ENCODE measurements around the gene CEP112. TPM values are rescaled to one million over a fixed set of nuclear protein-coding genes. Genes with fewer than 3 reads are reported as not detected.

CEP112 gene
- 1 to 10 TPM; 1.7 to 2.0 TPM for total RNA-seq
- under 1 TPM in 1 of 3 donors, not detected in 2; 0.27 TPM for polyA plus RNA-seq
- 1.2 to 6.5 (median 2.1) reads per million in 6 experiments for total RNA-seq

GRCh38 chr17:66191593-66192377 is at the start of gene CEP112:
CEP112 (minus strand) TSS chr17:66192133.
- DNase-seq, result peak; percentile 84 to 95 (median 90)
- no peaks in the 10 kb centered on the region for H3K9me3 Mint-ChIP-seq
- peak within 1 kb of the TSS; percentile 77 to 91 (median 86) for H3K4me3 Mint-ChIP-seq
- H3K4me1 Mint-ChIP-seq, result peaks cover 4 to 25% (median 13%) of the 10 kb centered on the region in 4 donors
- POLR2A ChIA-PET, result interaction anchor here (0.6 to 1.4 kb wide), 5 partner anchors 10 to 140 kb away, joined by 3 to 8 read pairs (median 3); no protein-coding TSS in a partner anchor
- H3K27ac Mint-ChIP-seq, result peak within 1 kb of the TSS; percentile 82 to 98 (median 94)
- peak; percentile 84 to 87 for ATAC-seq
- no peaks in the 10 kb centered on the region for H3K36me3 Mint-ChIP-seq
- no peaks in the 10 kb centered on the region for H3K27me3 Mint-ChIP-seq

- Mint-ChIP-seq H3K36me3 (no peaks in the 10 kb centered on the region), H3K27me3 (peaks cover 0 to 12% (median 0%) of the 10 kb centered on the region in 5 donors)
These were observed 48.7 kb upstream of the CEP112 start for GRCh38 chr17:66240630-66241029.

GRCh38 chr17:66240013-66240412 is 48.1 kb upstream of the CEP112 start:
- H3K27me3 Mint-ChIP-seq, result peaks cover 0 to 10% (median 0%) of the 10 kb centered on the region in 5 donors

More at GRCh38 chr17:66240630-66241029, 48.7 kb upstream of the CEP112 start:
- no peak overlapping the region for H3K4me3 Mint-ChIP-seq
- H3K27ac Mint-ChIP-seq, result no peak overlapping the region
- H3K4me1 Mint-ChIP-seq, result peaks cover 7 to 13% (median 11%) of the 10 kb centered on the region in 4 donors
- H3K9me3 Mint-ChIP-seq, result no peaks in the 10 kb centered on the region
- no peak for ATAC-seq
- POLR2A ChIA-PET, result interaction anchor here (0.7 kb wide), 2 partner anchors 661 to 701 kb away, joined by 3 read pairs; no protein-coding TSS in a partner anchor
- DNase-seq, result no peak

GRCh38 chr17:66235377-66235994 is 43.6 kb upstream of the CEP112 start:
- H3K4me3 Mint-ChIP-seq, result no peak overlapping the region
- DNase-seq (no peak), ATAC-seq (no peak)
- no peaks in the 10 kb centered on the region for H3K9me3 Mint-ChIP-seq
- peaks cover 5 to 11% (median 8%) of the 10 kb centered on the region in 4 donors for H3K4me1 Mint-ChIP-seq
- H3K27me3 Mint-ChIP-seq, result peaks cover 0 to 9% (median 0%) of the 10 kb centered on the region in 5 donors
- H3K36me3 Mint-ChIP-seq, result no peaks in the 10 kb centered on the region
- H3K27ac Mint-ChIP-seq, result no peak overlapping the region
- POLR2A ChIA-PET, result no interaction called here

More at GRCh38 chr17:66240013-66240412, 48.1 kb upstream of the CEP112 start:
- Mint-ChIP-seq H3K9me3 (no peaks in the 10 kb centered on the region), H3K4me1 (peaks cover 4 to 7% (median 6%) of the 10 kb centered on the region in 4 donors), H3K36me3 (no peaks in the 10 kb centered on the region), H3K27ac (no peak overlapping the region), H3K4me3 (no peak overlapping the region)
- DNase-seq (no peak), ATAC-seq (no peak)
- POLR2A ChIA-PET, result interaction anchor here (0.6 to 0.7 kb wide), 3 partner anchors 31 to 701 kb away, joined by 3 read pairs; no protein-coding TSS in a partner anchor

- peaks cover 0 to 11% (median 0%) of the 10 kb centered on the region in 5 donors for H3K27me3 Mint-ChIP-seq
- POLR2A ChIA-PET, result interaction anchor here (0.7 kb wide), 1 partner anchor 11 kb away, joined by 4 read pairs; no protein-coding TSS in a partner anchor
- no peak overlapping the region for H3K4me3 Mint-ChIP-seq
- H3K9me3 Mint-ChIP-seq, result no peaks in the 10 kb centered on the region
- no peak for ATAC-seq
- DNase-seq, result no peak
- H3K36me3 Mint-ChIP-seq, result no peaks in the 10 kb centered on the region
- H3K27ac Mint-ChIP-seq, result no peak overlapping the region
- H3K4me1 Mint-ChIP-seq, result peaks cover 5 to 11% (median 8%) of the 10 kb centered on the region in 4 donors
These were observed 42.7 kb upstream of the CEP112 start for GRCh38 chr17:66234611-66235010.

GRCh38 chr17:66233023-66233753 is 41.3 kb upstream of the CEP112 start:
- Mint-ChIP-seq H3K27me3 (peaks cover 0 to 10% (median 0%) of the 10 kb centered on the region in 5 donors), H3K27ac (peak overlapping the region in 3 of 10 donors; percentile 25 to 41 (median 33)), H3K4me3 (peak overlapping the region in 2 of 10 donors; percentile 1 to 20), H3K4me1 (peaks cover 5 to 11% (median 8%) of the 10 kb centered on the region in 4 donors), H3K9me3 (no peaks in the 10 kb centered on the region), H3K36me3 (no peaks in the 10 kb centered on the region)
- no peak for DNase-seq
- POLR2A ChIA-PET, result no interaction called here
- no peak for ATAC-seq

- no peak overlapping the region for H3K27ac Mint-ChIP-seq
- no peaks in the 10 kb centered on the region for H3K9me3 Mint-ChIP-seq
- H3K27me3 Mint-ChIP-seq, result peaks cover 0 to 4% (median 0%) of the 10 kb centered on the region in 5 donors
- H3K36me3 Mint-ChIP-seq, result no peaks in the 10 kb centered on the region
- no peak overlapping the region for H3K4me3 Mint-ChIP-seq
- POLR2A ChIA-PET, result no interaction called here
- H3K4me1 Mint-ChIP-seq, result peaks cover 5 to 11% (median 8%) of the 10 kb centered on the region in 4 donors
- DNase-seq, result no peak
- ATAC-seq, result no peak
These were observed 39.1 kb upstream of the CEP112 start for GRCh38 chr17:66230922-66231591.

GRCh38 chr17:66229783-66230538 is 38.0 kb upstream of the CEP112 start:
- DNase-seq, result no peak
- ATAC-seq, result no peak
- POLR2A ChIA-PET, result no interaction called here
- Mint-ChIP-seq H3K9me3 (no peaks in the 10 kb centered on the region), H3K4me3 (no peak overlapping the region), H3K27me3 (peaks cover 0 to 9% (median 0%) of the 10 kb centered on the region in 5 donors), H3K4me1 (peaks cover 5 to 11% (median 8%) of the 10 kb centered on the region in 4 donors), H3K36me3 (no peaks in the 10 kb centered on the region), H3K27ac (no peak overlapping the region)

GRCh38 chr17:66228887-66229782 is 37.2 kb upstream of the CEP112 start, which contains the start of gene APOH:
APOH (minus strand) TSS chr17:66229415; CDS start chr17:66229379, 36 bp downstream.
- no peaks in the 10 kb centered on the region for H3K36me3 Mint-ChIP-seq
- no peaks in the 10 kb centered on the region for H3K9me3 Mint-ChIP-seq
- H3K27me3 Mint-ChIP-seq, result peaks cover 0 to 9% (median 0%) of the 10 kb centered on the region in 5 donors
- H3K27ac Mint-ChIP-seq, result no peak within 1 kb of the TSS
- H3K4me3 Mint-ChIP-seq, result no peak within 1 kb of the TSS
- DNase-seq (no peak), ATAC-seq (no peak)
- POLR2A ChIA-PET, result no interaction called here
- peaks cover 5 to 11% (median 8%) of the 10 kb centered on the region in 4 donors for H3K4me1 Mint-ChIP-seq

GRCh38 chr17:66227212-66228045 is 35.5 kb upstream of the CEP112 start:
- DNase-seq (no peak), ATAC-seq (no peak)
- H3K27ac Mint-ChIP-seq, result no peak overlapping the region
- no peaks in the 10 kb centered on the region for H3K9me3 Mint-ChIP-seq
- no peaks in the 10 kb centered on the region for H3K36me3 Mint-ChIP-seq
- H3K4me3 Mint-ChIP-seq, result no peak overlapping the region
- H3K27me3 Mint-ChIP-seq, result peaks cover 0 to 15% (median 0%) of the 10 kb centered on the region in 5 donors
- POLR2A ChIA-PET, result interaction anchor here (0.7 kb wide), 2 partner anchors 9 to 16 kb away, joined by 4 read pairs; no protein-coding TSS in a partner anchor
- peaks cover 0 to 1% (median 0%) of the 10 kb centered on the region in 4 donors for H3K4me1 Mint-ChIP-seq
